Glutamatergic neuron (in vitro differentiated cells): ENCODE results near the gene YWHAE. TPM values are rescaled to one million over a fixed set of nuclear protein-coding genes. Genes with fewer than 3 reads are reported as not detected.
A peak's percentile ranks its signal among the peaks of the same experiment; 100 is the strongest.
"Not testable (repeated sequence)": the region's sequence is repeated elsewhere in the genome, so short reads cannot be mapped to it uniquely, and the experiment has no call there.

Source experiments
- DNase-seq: peaks from one replicate; pipeline ENCODE4 v3.0.0; 2022
- H3K27ac Mint-ChIP-seq: one replicate; pipeline ENCODE4 v1.8.0; 2020; ENCODE audit warnings: mild to moderate bottlenecking, mixed read lengths, inconsistent platforms; ENCODE audit not compliant: unreplicated experiment
- H3K27me3 Mint-ChIP-seq: one replicate; pipeline ENCODE4 v1.8.0; 2020; ENCODE audit warnings: mild to moderate bottlenecking, moderate library complexity, mixed read lengths, inconsistent platforms; ENCODE audit not compliant: unreplicated experiment
- H3K36me3 Mint-ChIP-seq: one replicate; pipeline ENCODE4 v1.8.0; 2020; ENCODE audit warnings: mild to moderate bottlenecking, mixed read lengths, inconsistent platforms; ENCODE audit not compliant: unreplicated experiment
- H3K4me1 Mint-ChIP-seq: one replicate; pipeline ENCODE4 v1.8.0; 2020; ENCODE audit warnings: mild to moderate bottlenecking, low read depth, mixed read lengths, inconsistent platforms; ENCODE audit not compliant: unreplicated experiment
- H3K4me3 Mint-ChIP-seq: one replicate; pipeline ENCODE4 v1.8.0; 2020; ENCODE audit warnings: mild to moderate bottlenecking, mixed read lengths, inconsistent platforms; ENCODE audit not compliant: unreplicated experiment
- H3K9me3 Mint-ChIP-seq: one replicate; pipeline ENCODE4 v1.8.0; 2020; ENCODE audit warnings: mild to moderate bottlenecking, moderate library complexity, mixed read lengths, inconsistent platforms; ENCODE audit not compliant: unreplicated experiment
- total RNA-seq: library from RNA; stranded (reverse); fragmentation: NEBNext Ultra II Directional; extraction: Animal tissue kit (Norgen Biotek cat#: 25700); gene quantifications from one replicate; pipeline ENCODE4 v1.2.1, GENCODE V29; 2021; ENCODE audit not compliant: unreplicated experiment
- TF ChIP-seq, protein P1 (sequence below): fragments of 200-600 bp; sonication (generic); IDR thresholded peaks from one replicate; pipeline ENCODE4 v1.5.0; 2021; ENCODE audit not compliant: partially characterized antibody, unreplicated experiment

Gene YWHAE
- total RNA-seq, 1 donor from 2014 or later = 1,106 TPM

DNA sequence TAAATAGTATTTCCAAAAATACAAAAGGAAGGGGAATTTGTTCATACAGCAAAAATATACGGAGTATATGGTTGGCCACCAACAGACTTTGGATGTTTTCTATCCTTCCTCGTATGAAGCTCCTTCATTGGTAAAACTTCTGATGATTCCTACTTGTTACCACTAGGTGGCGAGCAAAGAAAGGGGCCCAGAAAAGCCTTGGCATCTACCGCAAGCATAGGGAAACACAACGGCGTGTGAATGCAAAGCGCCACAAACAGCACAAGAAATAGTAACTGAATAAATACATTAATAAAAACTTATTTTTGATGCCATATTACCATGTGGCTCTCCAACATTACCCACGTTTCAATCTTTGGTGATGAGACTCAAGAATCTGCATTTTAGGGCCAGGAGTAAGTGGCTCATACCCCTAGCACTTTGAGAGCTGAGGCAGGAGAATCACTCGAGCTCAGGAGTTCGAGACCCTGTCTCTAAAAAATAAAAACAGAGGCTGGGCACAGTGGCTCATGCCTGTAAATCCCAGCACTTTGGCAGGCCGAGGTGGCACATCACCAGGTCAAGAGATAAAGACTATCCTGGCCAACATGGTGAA, 34.5 kb downstream of the YWHAE start:
- TF ChIP-seq, protein P1, sequence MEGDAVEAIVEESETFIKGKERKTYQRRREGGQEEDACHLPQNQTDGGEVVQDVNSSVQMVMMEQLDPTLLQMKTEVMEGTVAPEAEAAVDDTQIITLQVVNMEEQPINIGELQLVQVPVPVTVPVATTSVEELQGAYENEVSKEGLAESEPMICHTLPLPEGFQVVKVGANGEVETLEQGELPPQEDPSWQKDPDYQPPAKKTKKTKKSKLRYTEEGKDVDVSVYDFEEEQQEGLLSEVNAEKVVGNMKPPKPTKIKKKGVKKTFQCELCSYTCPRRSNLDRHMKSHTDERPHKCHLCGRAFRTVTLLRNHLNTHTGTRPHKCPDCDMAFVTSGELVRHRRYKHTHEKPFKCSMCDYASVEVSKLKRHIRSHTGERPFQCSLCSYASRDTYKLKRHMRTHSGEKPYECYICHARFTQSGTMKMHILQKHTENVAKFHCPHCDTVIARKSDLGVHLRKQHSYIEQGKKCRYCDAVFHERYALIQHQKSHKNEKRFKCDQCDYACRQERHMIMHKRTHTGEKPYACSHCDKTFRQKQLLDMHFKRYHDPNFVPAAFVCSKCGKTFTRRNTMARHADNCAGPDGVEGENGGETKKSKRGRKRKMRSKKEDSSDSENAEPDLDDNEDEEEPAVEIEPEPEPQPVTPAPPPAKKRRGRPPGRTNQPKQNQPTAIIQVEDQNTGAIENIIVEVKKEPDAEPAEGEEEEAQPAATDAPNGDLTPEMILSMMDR = peak; percentile 88
- H3K36me3 Mint-ChIP-seq = no peaks in the 10 kb centered on the region
- no peak overlapping the region for H3K27ac Mint-ChIP-seq
- peaks cover 17% of the 10 kb centered on the region for H3K4me1 Mint-ChIP-seq
- H3K9me3 Mint-ChIP-seq = peaks cover 8% of the 10 kb centered on the region
- peaks cover 6% of the 10 kb centered on the region for H3K27me3 Mint-ChIP-seq
- H3K4me3 Mint-ChIP-seq = no peak overlapping the region
- DNase-seq = peak; percentile 34

DNA sequence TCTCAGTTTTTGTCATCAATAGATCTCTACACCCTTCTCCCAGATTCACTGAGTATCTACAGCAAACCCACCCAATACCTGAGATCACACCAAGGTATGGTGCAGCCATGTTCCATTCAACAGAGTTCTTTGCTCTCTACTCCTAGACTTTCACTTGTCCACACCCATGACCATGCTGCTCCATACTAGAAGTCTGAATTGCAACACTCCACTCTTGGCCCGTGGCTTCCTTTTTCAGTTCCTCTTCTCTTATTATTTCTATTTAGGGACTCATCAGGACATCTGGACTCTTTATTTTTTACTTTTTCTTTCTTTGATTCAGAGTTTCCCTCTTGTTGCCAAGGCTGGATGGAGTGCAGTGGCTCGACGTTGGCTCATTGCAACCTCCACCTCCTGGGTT, 37.1 kb downstream of the YWHAE start:
- no peak for DNase-seq
- TF ChIP-seq, protein P1 = no peak
- no peak overlapping the region for H3K4me3 Mint-ChIP-seq
- H3K27ac Mint-ChIP-seq = no peak overlapping the region
- peaks cover 6% of the 10 kb centered on the region for H3K9me3 Mint-ChIP-seq
- H3K4me1 Mint-ChIP-seq = peaks cover 19% of the 10 kb centered on the region
- no peaks in the 10 kb centered on the region for H3K36me3 Mint-ChIP-seq
- H3K27me3 Mint-ChIP-seq = peaks cover 6% of the 10 kb centered on the region

DNA sequence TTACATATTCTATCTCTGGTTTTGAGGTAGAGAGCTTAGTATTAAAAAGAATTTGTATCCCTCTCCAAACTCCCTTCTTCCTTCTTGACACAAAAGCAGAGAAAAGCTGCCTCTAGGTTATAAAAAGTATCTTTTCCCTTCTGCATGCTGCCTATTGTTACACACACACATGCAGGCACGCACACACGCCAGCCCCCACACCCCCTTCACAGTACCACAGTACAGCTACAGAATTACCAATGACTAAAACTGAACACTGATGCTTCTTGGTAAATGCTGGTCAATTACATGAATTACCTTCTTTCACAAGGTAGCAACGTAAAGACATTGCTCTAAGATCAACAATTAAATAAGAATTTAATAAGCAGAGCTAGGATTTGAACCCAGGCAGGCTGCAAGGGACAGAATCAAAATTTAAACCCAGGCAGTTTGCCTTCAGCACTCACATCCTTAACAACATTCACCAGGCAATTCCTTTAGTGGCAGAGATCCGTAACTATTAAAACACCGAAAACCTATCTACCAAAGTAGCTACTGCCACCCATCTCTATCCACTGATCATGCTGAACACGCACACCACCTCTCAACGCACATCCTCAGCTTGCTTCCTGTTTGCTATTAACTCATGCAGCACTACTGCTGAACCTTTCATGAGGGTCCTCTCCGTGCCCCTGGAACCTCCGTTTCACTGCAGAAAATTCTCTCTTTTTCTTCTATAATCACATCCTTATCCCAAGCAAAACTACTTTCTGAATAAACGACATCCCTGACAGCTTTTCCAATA, 37.8 kb downstream of the YWHAE start:
- Mint-ChIP-seq H3K36me3 (no peaks in the 10 kb centered on the region), H3K27ac (no peak overlapping the region), H3K4me3 (peak overlapping the region; percentile 0), H3K4me1 (peaks cover 19% of the 10 kb centered on the region), H3K9me3 (peaks cover 10% of the 10 kb centered on the region), H3K27me3 (peaks cover 6% of the 10 kb centered on the region)
- TF ChIP-seq, protein P1 = no peak
- no peak for DNase-seq

- Mint-ChIP-seq H3K27me3 (peaks cover 6% of the 10 kb centered on the region), H3K9me3 (peaks cover 11% of the 10 kb centered on the region), H3K36me3 (no peaks in the 10 kb centered on the region), H3K27ac (no peak overlapping the region), H3K4me1 (peaks cover 16% of the 10 kb centered on the region), H3K4me3 (no peak overlapping the region)
- TF ChIP-seq, protein P1 = no peak
- DNase-seq = no peak
Measured at GRCh38 chr17:1360975-1361374, 39.0 kb downstream of the YWHAE start.

DNA sequence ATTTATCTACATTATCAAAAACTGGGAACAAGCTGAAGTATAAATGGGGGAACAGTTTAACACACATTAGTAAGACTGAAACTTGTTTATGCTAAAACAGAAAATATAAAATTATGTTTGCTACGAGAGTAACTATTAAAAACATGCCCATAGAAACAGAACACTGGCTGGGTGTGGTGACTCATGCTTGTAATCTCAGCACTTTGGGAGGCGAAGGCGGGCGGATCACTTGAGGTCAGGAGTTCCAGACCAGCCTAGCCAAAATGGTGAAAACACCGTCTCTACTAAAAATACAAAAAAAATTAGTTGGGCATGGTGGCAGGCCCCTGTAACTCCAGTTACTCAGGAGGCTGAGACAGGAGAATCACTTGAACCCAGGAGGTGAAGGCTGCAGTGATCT, 39.7 kb downstream of the YWHAE start:
- H3K36me3 Mint-ChIP-seq, H3K27me3 Mint-ChIP-seq, H3K4me3 Mint-ChIP-seq, DNase-seq, H3K27ac Mint-ChIP-seq: not testable (repeated sequence)
- H3K9me3 Mint-ChIP-seq = peaks cover 11% of the 10 kb centered on the region
- peaks cover 16% of the 10 kb centered on the region for H3K4me1 Mint-ChIP-seq
